Breast epithelium (tissue), 4 donors: ENCODE results near the gene CEP126. TPM values are rescaled to one million over a fixed set of nuclear protein-coding genes. Genes with fewer than 3 reads are reported as not detected.

Experiments used
- DNase-seq, 2 donors: peaks; one replicate each; pipeline ENCODE4 v3.0.0-alpha.2; 2019; ENCODE audit warnings: low spot score in 2 of 2
- H3K27ac ChIP-seq, 2 donors: fragments of 200-600 bp; sonication (generic) in 1 of 2; one replicate each; pipeline ENCODE4 v1.5.1; 2016 to 2019; ENCODE audit warnings: mild to moderate bottlenecking in 1 of 2
- H3K27me3 ChIP-seq, 2 donors: fragments of 200-600 bp; sonication (generic) in 1 of 2; one replicate each; pipeline versions ENCODE4 v1.5.1 to v1.6.0; 2017 to 2019; ENCODE audit warnings: control low read depth in 1 of 2, mild to moderate bottlenecking in 1 of 2
- H3K36me3 ChIP-seq: fragments of 200-600 bp; one replicate; pipeline ENCODE4 v1.5.1; 2019
- H3K4me1 ChIP-seq, 2 donors: fragments of 200-600 bp; sonication (generic); one replicate each; pipeline ENCODE4 v1.5.1; 2016 to 2019; ENCODE audit warnings: control low read depth in 1 of 2
- H3K4me3 ChIP-seq, 3 donors: fragments of 200-600 bp; sonication (generic); 1 replicate in 2 of 3; 2 replicates in 1 of 3; pipeline ENCODE4 v1.5.1; 2016 to 2019; ENCODE audit warnings: mild to moderate bottlenecking in 3 of 3, moderate library complexity in 2 of 3
- H3K9me3 ChIP-seq, 2 donors: fragments of 200-600 bp; sonication (generic) in 1 of 2; one replicate each; pipeline ENCODE4 v1.5.1; 2016 to 2019; ENCODE audit warnings: control low read depth in 1 of 2
- POLR2A ChIP-seq: fragments of 450-650 bp; IDR thresholded peaks from one replicate; pipeline ENCODE4 v1.6.1; 2016; ENCODE audit warnings: antibody characterized with exemption, mild to moderate bottlenecking, moderate library complexity
- POLR2AphosphoS5 ChIP-seq, 3 donors: sonication (generic); formaldehyde crosslinking; IDR thresholded peaks; one replicate each; pipeline ENCODE4 v1.6.1; 2017; ENCODE audit warnings: antibody characterized with exemption in 3 of 3
- intact Hi-C: fragments of 100-400 bp; cut with DNase I; formaldehyde crosslinking; loops from one replicate; pipeline ENCODE4 v1.15.1; 2023; ENCODE audit warnings: low total_unique reads
- total RNA-seq, 3 donors: library from RNA; depleted of rRNA; stranded (reverse); fragments of >200 nt; gene quantifications; one replicate each; pipeline ENCODE4 v1.1.0, GENCODE V29; 2016
- TF ChIP-seq, protein P1 (sequence below), 3 donors: fragments of 450-650 bp; IDR thresholded peaks; one replicate each; pipeline ENCODE4 v1.5.1; 2016 to 2017; ENCODE audit warnings: antibody characterized with exemption in 3 of 3, mild to moderate bottlenecking in 3 of 3, moderate library complexity in 3 of 3

The CEP126 gene
- total RNA-seq, 3 donors from 2014 or later: 6.9 to 14.7 (median 9.1) TPM

DNA sequence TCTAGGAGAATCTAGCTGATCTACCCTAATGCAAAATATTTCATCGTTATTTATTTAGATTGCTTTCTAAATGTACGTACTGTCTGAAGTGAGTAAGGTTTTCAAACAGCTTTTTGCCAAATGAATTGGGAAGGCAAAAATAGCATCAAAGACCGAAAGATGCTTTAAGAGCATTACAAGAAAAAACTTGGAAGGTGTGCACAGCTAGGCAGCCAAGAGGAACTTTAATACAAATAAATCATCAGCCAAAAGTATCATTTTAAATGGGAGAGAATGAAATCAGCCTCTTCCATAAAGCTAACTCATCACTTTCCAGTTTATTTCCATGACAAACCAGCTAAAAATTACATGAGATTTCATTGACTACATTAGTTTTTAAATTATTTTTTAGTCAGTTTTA lies 102.2 kb downstream of the CEP126 start:
- intact Hi-C loops: loop anchor here (10.0 kb wide), 1 partner anchor 152 kb away; no protein-coding TSS in a partner anchor
- Histone ChIP-seq H3K4me1 (no peaks in the 10 kb centered on the region), H3K27ac (no peak overlapping the region), H3K36me3 (no peaks in the 10 kb centered on the region), H3K9me3 (no peaks in the 10 kb centered on the region), H3K27me3 (no peaks in the 10 kb centered on the region), H3K4me3 (no peak overlapping the region)
- TF ChIP-seq POLR2AphosphoS5 (IDR thresholded peaks at IDR 0.05) (no peak), POLR2A (no peak)
- TF ChIP-seq, protein P1, sequence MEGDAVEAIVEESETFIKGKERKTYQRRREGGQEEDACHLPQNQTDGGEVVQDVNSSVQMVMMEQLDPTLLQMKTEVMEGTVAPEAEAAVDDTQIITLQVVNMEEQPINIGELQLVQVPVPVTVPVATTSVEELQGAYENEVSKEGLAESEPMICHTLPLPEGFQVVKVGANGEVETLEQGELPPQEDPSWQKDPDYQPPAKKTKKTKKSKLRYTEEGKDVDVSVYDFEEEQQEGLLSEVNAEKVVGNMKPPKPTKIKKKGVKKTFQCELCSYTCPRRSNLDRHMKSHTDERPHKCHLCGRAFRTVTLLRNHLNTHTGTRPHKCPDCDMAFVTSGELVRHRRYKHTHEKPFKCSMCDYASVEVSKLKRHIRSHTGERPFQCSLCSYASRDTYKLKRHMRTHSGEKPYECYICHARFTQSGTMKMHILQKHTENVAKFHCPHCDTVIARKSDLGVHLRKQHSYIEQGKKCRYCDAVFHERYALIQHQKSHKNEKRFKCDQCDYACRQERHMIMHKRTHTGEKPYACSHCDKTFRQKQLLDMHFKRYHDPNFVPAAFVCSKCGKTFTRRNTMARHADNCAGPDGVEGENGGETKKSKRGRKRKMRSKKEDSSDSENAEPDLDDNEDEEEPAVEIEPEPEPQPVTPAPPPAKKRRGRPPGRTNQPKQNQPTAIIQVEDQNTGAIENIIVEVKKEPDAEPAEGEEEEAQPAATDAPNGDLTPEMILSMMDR (IDR thresholded peaks at IDR 0.05): no peak
- no peak for DNase-seq

DNA sequence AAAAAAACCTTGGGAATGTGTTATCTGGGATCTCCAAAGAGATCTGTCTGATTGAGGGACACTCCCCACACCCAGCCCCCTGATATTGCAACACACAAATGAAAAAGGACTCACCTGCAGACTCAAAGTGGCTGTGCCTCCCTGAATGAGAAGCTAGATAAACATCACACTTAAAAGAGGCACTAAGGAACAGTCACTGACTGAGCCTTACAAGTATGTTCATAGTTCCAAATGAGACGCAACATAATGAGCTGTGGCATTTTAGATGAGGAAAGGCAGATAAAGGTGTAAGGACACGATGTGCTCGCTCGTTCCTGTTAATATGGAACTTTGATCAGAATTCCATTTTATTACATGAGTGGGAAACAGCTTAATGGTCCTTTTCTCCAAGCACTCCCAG lies 111.4 kb downstream of the CEP126 start:
- no peak for DNase-seq
- TF ChIP-seq, protein P1 (IDR thresholded peaks at IDR 0.05): no peak
- TF ChIP-seq POLR2AphosphoS5 (IDR thresholded peaks at IDR 0.05) (no peak), POLR2A (no peak)
- Histone ChIP-seq H3K27ac (no peak overlapping the region), H3K4me1 (no peaks in the 10 kb centered on the region), H3K36me3 (no peaks in the 10 kb centered on the region), H3K9me3 (no peaks in the 10 kb centered on the region), H3K4me3 (no peak overlapping the region), H3K27me3 (no peaks in the 10 kb centered on the region)
- intact Hi-C loops: no loop called here

DNA sequence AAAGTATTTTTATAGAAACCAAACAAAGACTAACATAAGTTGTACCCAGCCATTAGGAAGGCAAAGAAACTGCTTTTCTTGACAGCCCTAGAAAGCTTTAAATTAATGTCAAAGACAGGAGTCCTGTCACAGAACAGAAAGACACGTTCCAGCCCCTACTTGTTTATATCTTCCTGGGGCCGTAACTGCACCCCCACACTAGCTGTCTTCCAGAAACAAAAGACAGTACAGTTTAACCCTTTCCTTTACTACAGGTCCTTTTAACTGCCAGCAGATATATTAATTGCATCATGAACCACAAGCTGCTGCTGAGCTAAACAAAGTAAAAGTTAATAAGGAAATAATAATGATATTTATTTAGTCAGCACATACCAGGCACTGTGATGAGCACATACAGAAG lies 112.1 kb downstream of the CEP126 start:
- TF ChIP-seq, protein P1 (IDR thresholded peaks at IDR 0.05): no peak
- TF ChIP-seq POLR2AphosphoS5 (IDR thresholded peaks at IDR 0.05) (no peak), POLR2A (no peak)
- no peaks in the 10 kb centered on the region for H3K9me3 ChIP-seq
- H3K4me1 ChIP-seq: no peaks in the 10 kb centered on the region
- H3K36me3 ChIP-seq: no peaks in the 10 kb centered on the region
- H3K27me3 ChIP-seq: no peaks in the 10 kb centered on the region
- no peak overlapping the region for H3K4me3 ChIP-seq
- intact Hi-C loops: no loop called here
- DNase-seq: no peak
- no peak overlapping the region for H3K27ac ChIP-seq

DNA sequence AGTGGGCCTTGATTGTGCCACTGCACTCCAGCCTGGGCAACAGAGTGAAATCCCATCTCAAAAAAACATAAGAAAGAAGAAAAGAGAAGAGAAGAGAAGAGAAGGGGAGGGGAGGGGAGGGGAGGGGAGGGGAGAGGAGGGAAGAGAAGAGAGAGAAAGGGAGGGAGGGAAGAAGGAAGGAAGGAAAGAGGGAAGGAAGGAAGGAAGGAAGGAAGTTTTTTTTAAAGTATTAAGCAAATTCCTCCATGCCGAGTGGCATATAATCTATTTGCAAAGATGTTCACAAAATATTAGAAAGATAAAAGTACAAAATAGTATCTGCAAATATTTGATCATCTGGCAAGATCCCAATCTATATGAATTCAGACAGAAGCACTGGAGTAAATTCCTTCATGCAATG lies 121.9 kb downstream of the CEP126 start:
- no peak for DNase-seq
- Histone ChIP-seq H3K4me3 (no peak overlapping the region), H3K27ac (no peak overlapping the region), H3K9me3 (no peaks in the 10 kb centered on the region), H3K4me1 (no peaks in the 10 kb centered on the region), H3K27me3 (no peaks in the 10 kb centered on the region), H3K36me3 (no peaks in the 10 kb centered on the region)
- intact Hi-C loops: no loop called here
- TF ChIP-seq, protein P1 (IDR thresholded peaks at IDR 0.05): no peak
- TF ChIP-seq POLR2AphosphoS5 (IDR thresholded peaks at IDR 0.05) (no peak), POLR2A (no peak)

DNA sequence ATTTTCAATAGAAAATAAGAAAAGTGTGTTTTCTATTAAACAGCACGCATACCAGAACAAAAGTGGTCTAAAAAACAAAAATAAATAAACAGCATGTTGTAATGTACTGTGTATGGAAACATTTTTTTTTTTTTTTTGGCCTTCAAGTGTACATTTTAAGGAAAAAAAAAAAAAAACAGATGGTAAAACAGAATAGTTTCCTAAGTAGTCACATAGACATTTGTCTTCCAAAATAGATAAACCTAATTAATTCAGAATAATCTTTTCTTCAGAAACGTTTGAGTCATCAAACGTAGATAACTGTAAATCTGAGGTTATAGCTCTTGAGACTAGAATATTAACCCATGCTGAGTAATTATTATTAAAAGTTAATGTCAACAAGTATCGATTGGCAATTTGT lies 132.0 kb downstream of the CEP126 start:
- H3K4me3 ChIP-seq: peak overlapping the region; percentile 51 to 78 (median 67)
- TF ChIP-seq, protein P1 (IDR thresholded peaks at IDR 0.05): no peak
- no peak for TF ChIP-seq POLR2A
- no peak for TF ChIP-seq POLR2AphosphoS5 (IDR thresholded peaks at IDR 0.05)
- no peak for DNase-seq
- H3K9me3 ChIP-seq: no peaks in the 10 kb centered on the region
- intact Hi-C loops: no loop called here
- peak overlapping the region; percentile 75 to 87 for H3K27ac ChIP-seq
- no peaks in the 10 kb centered on the region for H3K36me3 ChIP-seq
- no peaks in the 10 kb centered on the region for H3K27me3 ChIP-seq
- no peaks in the 10 kb centered on the region for H3K4me1 ChIP-seq
